IPS-11a (cell line): Measurements from ENCODE around the gene TTLL5.

Experiments used
- H3K4me3 ChIP-seq: one replicate; pipeline ENCODE4 v1.5.1; 2013; ENCODE audit warnings: low read depth, low read length, control low read depth

TTLL5 gene

DNA sequence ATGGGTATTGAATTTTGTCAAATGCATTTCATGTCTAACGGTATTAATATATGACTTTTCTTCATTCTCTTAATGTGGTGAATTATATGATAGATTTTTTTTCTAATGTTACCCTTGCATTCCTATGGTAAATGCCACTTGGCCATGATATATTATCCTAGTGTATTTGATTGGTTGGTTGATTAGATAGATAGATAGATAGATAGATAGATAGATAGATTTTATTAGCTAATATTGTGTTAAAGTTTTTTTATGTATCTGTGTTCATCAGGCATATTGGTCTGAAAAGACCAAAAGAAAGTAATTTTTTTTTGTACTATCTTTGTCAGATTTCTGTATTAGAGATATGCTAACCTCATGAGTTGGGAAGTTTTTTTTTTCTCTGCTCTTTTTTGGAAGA is 196.2 kb downstream of the TTLL5 start:
- H3K4me3 ChIP-seq = no peak overlapping the region

DNA sequence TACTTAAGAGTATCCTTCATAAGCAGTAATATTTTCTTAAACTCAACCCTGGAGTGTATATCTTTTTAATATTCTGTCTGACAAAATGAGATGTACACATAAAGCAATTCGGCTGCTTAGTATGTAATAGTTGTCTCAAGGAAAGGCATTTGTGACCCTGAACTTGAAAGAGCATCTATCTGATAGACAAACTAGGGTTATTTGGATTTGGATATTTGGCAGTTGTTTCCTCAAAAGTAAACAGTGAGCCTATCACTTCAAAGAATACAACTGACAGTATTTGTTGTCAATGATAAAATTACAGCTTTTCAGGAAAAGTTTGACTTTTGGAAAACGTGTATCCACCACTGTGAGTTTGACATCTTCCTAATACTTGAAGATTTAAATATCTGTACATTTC is 197.3 kb downstream of the TTLL5 start:
- no peak overlapping the region for H3K4me3 ChIP-seq

DNA sequence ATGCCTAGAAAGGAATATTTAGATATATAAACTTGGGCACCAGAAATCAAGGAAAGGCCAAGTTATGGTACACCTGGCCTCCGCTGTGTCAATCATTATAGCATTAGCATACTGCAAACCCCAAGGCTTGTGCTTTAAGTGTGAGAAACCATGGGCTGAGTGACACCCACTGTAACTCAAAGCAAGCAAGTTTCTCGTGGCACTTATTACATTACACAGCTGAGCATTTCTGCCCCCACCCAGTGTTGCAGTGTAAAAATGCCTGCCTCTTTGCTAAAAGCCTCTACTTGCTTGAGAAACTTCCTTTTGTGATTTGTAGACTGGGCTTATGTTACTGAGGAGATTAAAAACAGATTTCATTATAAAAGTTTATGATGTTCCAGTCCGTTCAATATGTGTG is 198.7 kb downstream of the TTLL5 start:
- no peak overlapping the region for H3K4me3 ChIP-seq

DNA sequence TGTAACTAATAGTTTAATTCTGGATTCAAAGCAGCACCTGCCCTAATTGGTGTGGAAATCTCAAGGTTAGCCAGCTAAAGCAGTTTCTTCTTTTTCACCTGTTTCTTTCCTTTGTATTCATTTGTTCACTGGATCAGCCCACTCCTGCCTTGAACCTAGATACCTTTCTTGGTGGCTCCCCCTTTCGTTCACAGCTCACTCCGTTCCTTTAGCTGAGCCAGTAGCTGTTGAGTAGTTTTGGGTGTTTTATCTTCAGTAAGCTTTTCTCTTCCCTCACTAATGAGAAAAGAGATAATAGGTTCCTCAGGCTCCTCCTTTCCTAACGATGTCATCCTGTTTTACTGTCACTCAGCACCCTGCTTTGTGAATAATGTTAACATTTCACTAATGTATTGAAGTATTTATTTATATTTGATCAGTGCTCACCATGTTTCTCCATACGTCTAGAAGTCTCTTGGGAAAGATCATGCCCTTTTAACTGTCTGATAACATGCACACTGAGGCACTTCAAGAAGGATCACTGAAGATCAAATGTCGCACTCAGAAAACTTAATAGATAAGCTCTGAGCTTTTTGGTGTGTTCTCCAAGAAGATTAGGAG is 199.6 kb downstream of the TTLL5 start:
- H3K4me3 ChIP-seq = no peak overlapping the region

DNA sequence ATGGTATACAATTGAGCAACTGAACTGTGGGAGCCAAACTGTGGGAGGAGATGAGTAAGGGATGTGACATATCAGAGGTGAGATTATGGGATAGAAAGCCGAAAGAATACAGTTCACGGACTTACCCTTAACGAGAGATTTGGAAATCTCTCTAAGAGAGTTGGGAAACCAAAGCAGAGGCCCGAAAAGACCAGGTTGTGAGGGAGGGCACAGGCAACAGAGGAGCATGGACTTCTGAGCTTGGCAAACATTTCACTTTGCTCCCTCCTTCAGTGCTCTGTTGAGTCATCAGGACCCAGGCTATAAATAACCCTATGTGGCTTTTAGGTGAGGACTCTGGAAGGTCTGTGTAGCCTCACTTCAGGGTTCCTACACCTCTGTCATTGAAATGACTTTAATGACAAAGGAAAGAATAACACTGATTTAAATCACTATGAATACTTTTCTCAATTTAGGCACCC is 200.1 kb downstream of the TTLL5 start:
- H3K4me3 ChIP-seq = no peak overlapping the region

DNA sequence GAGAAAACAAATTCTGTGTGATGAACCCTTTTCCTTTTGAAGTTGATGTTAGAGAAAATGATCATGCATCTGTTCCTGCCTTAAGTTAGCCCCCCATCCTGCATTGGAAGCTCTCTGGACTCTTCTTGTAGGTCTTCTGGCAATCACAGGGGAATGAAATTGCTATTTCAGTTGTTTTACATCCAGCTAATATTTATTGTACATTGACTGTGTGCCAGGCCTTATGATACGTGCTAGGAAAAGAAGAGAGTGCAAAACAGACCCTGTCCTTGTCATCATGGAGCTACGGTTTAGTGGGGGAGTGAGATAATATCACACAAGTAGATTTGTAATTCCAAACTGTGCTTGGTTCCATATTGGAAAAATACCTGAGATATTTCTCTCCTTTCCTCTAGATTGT is 202.2 kb downstream of the TTLL5 start:
- no peak overlapping the region for H3K4me3 ChIP-seq

DNA sequence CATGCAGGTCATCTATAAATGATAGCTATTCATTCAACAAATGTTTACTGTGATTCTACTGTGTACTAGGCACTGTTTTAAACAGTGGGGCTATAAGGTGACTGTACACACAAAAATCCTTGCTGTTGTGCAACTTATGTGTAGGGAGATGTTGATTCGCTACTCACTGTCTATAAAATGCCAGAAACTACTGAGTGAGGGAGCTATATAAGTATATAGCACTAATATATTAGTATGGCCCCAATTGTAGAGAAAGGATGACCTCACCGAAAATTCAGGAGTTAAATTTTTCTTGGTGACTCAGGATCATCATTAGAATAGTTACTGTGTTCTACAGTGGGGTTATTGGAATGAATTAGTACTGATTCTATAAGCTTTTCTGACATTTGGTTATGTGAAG is 203.3 kb downstream of the TTLL5 start:
- H3K4me3 ChIP-seq = no peak overlapping the region

DNA sequence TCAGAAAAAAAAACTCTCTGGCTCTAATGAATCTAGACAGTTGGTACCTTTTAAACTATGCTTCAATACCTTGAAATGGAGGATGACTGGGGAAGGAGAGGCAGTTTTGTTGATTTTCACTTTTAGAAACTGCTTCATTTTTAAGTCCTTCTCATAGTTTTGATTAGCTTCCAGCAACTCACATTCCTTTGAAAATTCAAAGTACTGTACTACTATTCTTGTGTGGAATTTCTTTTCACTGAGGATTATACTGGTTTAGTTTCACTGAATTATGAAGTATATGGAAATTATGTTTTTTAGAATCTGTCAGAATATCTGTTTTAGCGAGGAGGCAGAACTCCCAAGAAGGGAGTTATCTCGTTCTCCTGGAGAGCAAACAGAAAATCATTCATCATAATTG is 204.5 kb downstream of the TTLL5 start:
- no peak overlapping the region for H3K4me3 ChIP-seq

DNA sequence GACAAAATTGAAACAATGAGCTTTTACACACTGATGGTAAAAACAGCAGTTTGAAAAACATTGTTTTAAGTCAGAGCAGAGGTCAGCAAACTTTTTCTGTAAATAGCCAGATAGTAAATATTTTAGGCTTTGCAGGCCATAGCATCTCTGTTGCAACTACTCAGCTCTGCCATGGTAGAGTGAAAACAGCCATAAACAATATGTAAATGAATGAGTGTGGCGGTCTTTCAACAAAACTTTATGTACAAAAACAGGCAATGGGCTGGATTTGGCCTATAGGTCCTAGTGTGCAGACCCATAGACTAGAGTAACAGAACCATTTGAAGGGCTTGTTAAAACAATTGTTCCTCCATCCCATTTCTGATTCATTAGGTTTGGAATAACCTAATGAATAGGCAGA is 205.9 kb downstream of the TTLL5 start:
- H3K4me3 ChIP-seq = no peak overlapping the region

DNA sequence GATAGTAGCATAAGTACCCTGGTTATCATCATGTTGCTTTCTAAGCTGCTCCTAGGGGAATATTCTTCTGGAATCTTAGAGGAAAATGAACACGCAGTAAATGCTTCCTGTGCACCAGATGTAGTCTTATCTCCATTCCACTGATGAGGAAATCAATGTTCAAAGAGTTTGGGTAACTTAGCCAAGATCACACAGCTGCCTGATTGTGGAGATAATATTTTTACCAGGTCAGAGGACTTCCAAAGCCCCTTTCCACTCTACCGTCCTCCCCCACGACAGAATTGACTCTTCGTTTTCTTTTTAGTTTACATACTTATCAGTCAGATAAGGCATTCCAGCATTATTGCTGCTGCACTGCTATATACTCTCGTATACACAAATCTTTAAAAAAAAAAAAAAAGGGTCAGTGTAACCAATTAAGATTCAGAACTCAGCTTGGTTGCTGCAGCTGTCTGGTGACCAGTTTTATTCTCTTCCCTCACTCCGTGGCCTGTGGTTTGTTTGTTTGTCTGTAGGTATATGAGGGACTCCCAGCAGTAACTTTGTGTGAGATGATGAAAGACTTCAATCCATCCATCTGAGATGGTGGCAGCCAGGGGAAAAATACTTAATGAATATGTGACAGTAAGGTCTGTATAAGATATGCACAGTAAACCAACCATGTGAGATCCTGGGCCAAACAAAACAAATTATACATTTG is 210.3 kb downstream of the TTLL5 start:
- no peak overlapping the region for H3K4me3 ChIP-seq

DNA sequence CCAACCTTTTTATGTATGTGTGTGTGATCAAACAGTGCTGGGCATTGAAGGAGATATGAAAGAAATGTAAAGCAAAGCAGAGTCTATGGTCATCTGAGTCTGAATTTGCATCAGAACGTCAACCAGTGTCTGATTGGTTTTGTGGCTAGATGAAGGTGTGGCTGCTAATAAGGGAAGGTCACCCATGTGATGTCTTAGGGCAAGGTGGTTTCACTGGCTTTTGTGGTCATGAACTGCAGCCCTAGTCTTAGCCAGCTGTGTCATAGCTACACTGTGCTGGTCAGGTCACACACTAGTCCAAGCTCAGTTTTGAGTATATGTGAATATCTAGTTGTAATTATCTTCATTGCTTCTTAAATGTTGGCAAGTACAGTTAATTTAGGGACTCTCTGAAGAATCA is 214.9 kb downstream of the TTLL5 start:
- H3K4me3 ChIP-seq = no peak overlapping the region

DNA sequence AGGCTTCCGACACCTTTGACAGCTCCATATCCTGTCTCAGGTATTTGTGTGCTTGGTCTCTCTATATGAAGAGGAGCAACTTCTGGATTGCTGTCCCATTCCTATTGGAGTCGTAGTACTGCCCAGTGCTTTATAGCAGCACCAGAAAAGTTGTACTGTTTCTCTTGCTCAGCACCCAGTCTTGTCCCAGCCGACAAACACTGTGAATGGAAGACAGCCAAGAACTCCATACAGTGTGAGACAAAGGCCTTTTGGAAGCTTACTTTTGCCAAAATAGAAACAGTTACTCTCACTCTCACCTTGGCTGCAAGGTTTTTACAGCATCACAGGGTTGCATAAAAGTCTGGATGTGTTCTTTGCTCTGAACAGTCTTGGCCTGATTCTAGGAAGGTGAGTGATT is 215.5 kb downstream of the TTLL5 start:
- no peak overlapping the region for H3K4me3 ChIP-seq

DNA sequence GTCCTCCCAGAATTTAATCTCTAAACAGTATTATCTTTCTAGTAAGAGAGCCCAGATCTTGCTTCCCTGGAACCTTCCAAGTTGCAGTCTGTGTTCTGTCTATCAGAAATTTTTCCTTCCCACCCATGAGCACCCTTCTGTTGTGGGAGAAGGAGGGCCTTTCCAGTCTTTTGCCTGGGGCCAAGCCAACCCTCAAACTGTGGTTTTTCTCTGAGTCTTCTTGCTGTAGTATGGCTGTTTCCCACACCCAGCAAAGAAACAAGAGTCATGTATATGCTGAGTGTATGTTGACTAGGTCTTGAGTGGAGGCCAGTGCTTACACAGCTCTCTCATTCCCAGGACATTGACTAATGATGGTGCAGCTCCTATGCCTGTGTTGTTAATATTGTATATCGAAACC is 216.2 kb downstream of the TTLL5 start:
- H3K4me3 ChIP-seq = no peak overlapping the region

DNA sequence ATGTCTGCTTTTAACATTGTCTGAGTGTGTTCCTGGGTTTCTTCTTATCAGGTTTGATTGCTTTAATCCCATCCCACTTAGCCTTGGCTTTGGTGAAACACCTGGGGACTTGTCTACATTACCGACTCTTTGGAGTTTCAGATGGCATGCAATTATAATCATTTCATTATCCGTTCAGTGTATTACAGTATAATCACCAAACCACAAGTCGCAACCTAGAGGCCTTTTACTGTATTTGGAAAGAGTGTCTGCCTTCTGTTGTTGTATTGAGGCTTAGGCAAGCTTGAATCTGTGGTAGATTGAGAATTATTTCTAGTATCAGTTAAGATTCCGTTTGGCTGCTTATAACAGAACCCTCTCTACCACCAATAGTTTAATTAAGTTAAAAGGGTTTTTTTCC is 216.8 kb downstream of the TTLL5 start:
- no peak overlapping the region for H3K4me3 ChIP-seq

DNA sequence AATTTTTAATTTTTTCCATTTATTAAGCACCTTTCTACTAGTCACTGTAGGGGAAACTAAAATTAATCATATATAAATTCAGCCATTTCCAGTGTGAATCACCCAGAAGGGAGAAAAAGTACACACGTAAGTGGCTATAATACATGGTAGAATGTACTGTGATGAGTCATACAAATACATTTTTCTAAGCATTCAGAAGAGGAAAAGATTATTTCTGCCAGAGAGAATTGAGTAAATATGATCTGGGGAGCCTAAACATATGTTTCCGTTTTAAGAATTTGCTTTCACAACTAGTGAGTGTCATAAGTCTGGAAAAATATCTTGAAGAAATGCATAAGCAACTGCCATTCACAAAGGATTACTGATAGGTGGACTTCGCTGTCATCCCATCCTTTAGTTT is 218.0 kb downstream of the TTLL5 start:
- H3K4me3 ChIP-seq = no peak overlapping the region

DNA sequence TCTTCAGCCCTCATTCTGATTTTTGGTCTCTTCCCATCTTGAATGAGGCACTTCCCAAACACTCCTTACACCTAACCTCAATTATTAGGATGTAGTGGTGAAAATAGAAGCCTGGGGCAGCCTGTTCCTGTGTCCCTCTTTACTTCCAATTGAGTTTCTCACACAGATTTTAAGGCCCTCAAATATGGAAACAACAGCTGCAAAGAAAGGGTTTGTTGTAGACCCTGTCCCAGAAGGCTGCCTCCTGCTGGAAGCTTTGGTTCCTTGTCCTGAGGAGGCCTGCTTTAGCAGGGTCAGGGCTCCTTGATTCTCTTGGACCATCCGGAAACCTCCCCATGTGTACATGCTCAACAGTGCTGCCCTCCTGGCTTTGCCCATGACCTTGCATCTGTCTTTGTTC is 219.5 kb downstream of the TTLL5 start:
- no peak overlapping the region for H3K4me3 ChIP-seq

DNA sequence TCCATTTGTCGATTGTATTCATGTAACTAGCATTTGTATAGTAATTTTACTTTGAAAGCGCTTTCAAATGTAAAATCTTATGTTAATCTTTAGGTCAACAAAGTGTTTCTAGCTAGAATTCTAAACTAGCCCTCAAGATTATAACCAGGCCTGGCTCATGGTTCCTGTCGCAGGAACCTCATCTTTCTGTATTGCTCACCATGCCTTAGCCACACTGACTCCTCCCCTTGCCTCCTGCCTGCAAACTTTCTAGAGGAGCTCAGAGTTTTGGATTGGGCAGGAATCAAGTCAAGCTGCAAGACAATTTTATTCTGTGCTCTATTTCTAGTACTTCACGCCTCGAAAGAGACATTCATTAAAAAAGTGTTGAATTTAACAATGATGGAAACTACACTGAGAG is 220.9 kb downstream of the TTLL5 start:
- H3K4me3 ChIP-seq = no peak overlapping the region

DNA sequence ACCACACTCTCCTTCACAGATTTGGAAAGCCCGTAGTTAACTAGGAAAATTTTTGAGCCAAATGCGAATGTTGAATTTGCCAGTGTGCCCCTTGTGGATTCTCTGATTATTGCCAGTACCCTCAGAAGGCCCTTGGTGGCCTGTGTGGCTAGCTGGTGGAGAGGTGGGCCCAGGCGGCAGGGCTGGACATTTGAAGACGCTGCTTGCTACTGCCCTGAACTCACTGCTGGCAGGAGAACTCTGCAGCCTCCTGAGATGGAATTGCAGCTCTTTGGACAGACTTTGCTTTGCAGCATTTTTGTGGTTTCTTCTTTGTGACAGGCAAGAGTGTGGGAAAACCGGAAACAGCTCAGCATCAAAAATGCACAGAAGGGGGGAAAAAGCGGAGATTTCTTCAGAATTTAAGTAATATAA is 223.2 kb downstream of the TTLL5 start:
- no peak overlapping the region for H3K4me3 ChIP-seq

DNA sequence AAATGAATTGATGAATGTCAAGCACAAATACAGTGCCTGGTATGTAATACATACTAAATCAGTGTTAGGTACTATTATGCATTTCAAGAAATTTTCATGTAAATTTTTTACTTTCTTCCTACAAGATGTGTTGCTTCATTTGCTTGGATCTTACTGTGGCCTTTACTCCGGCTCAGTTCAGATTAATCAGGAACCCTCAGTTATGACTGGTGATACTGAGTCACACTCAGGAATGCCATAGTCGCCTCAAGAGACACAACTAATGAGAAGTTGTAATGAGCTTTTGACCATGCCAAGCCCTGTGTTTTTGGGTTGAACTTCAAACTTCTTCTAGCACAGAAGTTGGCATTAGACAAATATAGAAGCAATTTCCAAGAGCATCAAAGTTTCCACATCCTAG is 224.8 kb downstream of the TTLL5 start:
- no peak overlapping the region for H3K4me3 ChIP-seq

DNA sequence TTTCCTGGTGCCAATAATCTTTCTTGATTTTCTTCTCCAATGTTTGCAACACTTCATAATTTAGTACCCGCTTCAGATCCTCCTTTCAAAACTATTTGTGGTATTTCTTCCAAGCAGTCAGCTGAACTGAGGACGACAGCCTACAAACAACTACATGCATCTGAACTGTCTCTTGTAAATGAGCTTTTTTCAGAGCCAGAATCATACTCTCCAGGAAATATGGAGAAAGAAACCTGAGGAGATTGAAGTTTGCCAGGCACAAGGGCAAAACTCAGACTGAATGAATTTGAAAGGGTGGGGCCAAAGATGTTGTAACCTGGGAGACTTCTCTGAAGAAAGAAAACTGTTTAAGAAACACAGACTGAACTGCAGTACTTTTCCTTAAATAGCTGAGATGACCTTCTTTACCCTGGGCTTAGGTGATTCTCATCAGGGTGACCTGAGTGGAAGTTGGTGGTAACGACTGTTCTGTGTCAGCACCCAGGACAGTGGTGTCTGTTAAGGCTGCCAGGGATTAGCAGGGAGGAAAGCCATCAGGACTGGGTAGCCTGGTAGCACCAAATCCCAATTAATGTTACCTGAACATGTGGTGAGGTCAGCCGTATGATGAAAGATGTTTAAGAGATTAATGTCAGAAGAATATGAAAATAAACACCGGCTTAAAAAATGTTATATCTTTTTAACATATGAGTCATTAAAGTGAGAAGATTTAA is 225.7 kb downstream of the TTLL5 start:
- H3K4me3 ChIP-seq = no peak overlapping the region

DNA sequence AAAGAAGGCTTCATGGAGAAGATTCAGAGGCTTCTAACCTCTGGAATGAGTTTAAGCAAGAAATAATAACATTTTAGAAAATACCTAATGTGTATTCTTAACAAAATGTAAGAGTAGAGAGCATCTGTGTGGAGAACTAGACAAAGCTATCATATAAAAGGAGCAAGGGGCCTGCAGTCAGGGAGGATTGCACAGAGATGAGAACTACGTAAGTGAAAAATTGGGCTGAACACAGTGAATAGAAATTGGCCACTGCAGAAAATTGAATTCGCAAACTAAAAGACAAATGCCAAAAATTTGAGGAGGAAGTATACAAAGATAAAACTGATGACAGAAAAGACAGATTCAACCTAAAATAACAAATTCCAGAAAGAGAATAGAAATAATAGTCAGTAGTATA is 227.9 kb downstream of the TTLL5 start:
- no peak overlapping the region for H3K4me3 ChIP-seq

DNA sequence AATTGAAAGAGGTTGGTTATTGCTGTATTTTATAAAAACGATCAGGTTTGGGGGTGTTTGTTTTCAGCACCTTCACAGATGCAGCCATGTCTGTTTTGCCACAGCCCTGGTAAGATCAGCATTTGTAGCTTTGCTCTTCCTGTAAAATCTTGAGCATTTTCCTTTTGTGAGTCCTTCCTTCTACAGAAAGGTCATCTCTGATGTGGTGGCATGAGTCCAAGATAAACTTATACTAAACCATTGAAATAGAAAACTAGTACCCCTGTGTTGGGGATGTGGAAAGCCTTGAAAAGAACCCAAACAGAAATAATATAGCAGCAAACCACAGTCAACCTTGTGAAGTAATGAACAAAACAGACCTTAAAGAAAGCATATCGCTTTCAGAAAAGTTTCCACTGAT is 235.3 kb downstream of the TTLL5 start:
- no peak overlapping the region for H3K4me3 ChIP-seq
